Suprapubic skin (tissue), 4 donors: ENCODE measurements around the gene EGFL6. TPM values are rescaled to one million over a fixed set of nuclear protein-coding genes. Genes with fewer than 3 reads are reported as not detected.

ENCODE experiments used
- DNase-seq, 2 donors: peaks; one replicate each; pipeline ENCODE4 v3.0.0-alpha.2; 2019; ENCODE audit warnings: low spot score in 2 of 2
- H3K27ac ChIP-seq: fragments of 200-600 bp; sonication (generic); one replicate; pipeline ENCODE4 v1.5.1; 2019
- H3K27me3 ChIP-seq: fragments of 200-600 bp; sonication (generic); one replicate; pipeline ENCODE4 v1.5.1; 2019
- H3K36me3 ChIP-seq: fragments of 200-600 bp; sonication (generic); one replicate; pipeline ENCODE4 v1.5.1; 2019
- H3K4me1 ChIP-seq: fragments of 200-600 bp; sonication (generic); one replicate; pipeline ENCODE4 v1.5.1; 2019
- H3K4me3 ChIP-seq: fragments of 200-600 bp; sonication (generic); one replicate; pipeline ENCODE4 v1.5.1; 2019; ENCODE audit warnings: mild to moderate bottlenecking
- H3K9me3 ChIP-seq: fragments of 200-600 bp; sonication (generic); one replicate; pipeline ENCODE4 v1.5.1; 2019
- EP300 ChIP-seq: sonication (generic); formaldehyde crosslinking; IDR thresholded peaks from one replicate; pipeline ENCODE4 v1.6.1; 2017; ENCODE audit warnings: antibody characterized with exemption
- POLR2A ChIP-seq, 2 donors: fragments of 450-650 bp; IDR thresholded peaks; one replicate each; pipeline ENCODE4 v1.6.1; 2017; ENCODE audit warnings: antibody characterized with exemption in 2 of 2, mild to moderate bottlenecking in 2 of 2, moderate library complexity in 2 of 2
- POLR2AphosphoS5 ChIP-seq, 3 donors: sonication (generic); formaldehyde crosslinking; IDR thresholded peaks; one replicate each; pipeline ENCODE4 v1.6.1; 2017; ENCODE audit warnings: antibody characterized with exemption in 3 of 3
- WGBS: methylation state at CpG from one replicate; pipeline ENCODE4 v1.1.5; 2018; 5-methylcytosine and 5-hydroxymethylcytosine counted together
- total RNA-seq, 4 donors: library from RNA; depleted of rRNA; stranded (reverse); fragments of >200 nt; gene quantifications; one replicate each; pipeline ENCODE4 v1.1.0, GENCODE V29; 2016
- TF ChIP-seq, protein P1 (sequence below), 2 donors: fragments of 200-600 bp in 1 of 2; fragments of 450-650 bp in 1 of 2; sonication (generic) in 1 of 2; IDR thresholded peaks; one replicate each; pipeline ENCODE4 v1.5.1; 2016 to 2019; ENCODE audit warnings: antibody characterized with exemption in 2 of 2, mild to moderate bottlenecking in 1 of 2, moderate library complexity in 1 of 2

EGFL6 gene
- total RNA-seq, 4 donors from 2014 or later: 0.19 to 0.68 (median 0.31) TPM; not detected in 1

DNA sequence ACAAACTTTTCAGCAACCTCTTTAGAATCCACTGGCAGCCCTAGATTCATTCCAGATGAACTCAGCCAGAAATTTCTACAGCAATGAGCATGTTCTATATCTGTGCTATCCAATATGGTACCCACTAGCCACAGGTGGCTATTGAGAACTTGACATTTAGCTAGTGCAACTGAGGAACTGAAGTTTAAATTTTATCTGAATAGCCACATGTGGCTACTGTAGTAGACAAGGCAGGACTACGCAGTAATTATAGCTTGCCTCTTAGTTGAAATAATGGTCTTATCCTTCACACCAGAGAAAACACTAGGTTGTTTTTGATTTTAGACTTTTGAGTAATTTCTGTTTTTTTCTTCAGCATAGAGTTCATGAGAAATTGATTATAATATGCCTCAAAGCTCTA, 80.9 kb downstream of the EGFL6 start:
- Histone ChIP-seq H3K9me3 (no peaks in the 10 kb centered on the region), H3K27me3 (no peaks in the 10 kb centered on the region), H3K4me1 (peaks cover 13% of the 10 kb centered on the region), H3K36me3 (no peaks in the 10 kb centered on the region), H3K4me3 (no peak overlapping the region), H3K27ac (no peak overlapping the region)
- DNase-seq: no peak
- TF ChIP-seq POLR2A (IDR thresholded peaks at IDR 0.05) (no peak), POLR2AphosphoS5 (IDR thresholded peaks at IDR 0.05) (no peak), EP300 (no peak)
- TF ChIP-seq, protein P1, sequence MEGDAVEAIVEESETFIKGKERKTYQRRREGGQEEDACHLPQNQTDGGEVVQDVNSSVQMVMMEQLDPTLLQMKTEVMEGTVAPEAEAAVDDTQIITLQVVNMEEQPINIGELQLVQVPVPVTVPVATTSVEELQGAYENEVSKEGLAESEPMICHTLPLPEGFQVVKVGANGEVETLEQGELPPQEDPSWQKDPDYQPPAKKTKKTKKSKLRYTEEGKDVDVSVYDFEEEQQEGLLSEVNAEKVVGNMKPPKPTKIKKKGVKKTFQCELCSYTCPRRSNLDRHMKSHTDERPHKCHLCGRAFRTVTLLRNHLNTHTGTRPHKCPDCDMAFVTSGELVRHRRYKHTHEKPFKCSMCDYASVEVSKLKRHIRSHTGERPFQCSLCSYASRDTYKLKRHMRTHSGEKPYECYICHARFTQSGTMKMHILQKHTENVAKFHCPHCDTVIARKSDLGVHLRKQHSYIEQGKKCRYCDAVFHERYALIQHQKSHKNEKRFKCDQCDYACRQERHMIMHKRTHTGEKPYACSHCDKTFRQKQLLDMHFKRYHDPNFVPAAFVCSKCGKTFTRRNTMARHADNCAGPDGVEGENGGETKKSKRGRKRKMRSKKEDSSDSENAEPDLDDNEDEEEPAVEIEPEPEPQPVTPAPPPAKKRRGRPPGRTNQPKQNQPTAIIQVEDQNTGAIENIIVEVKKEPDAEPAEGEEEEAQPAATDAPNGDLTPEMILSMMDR (IDR thresholded peaks at IDR 0.05): no peak
- 86% methylated on average over 1 of the region's 1 CpG for WGBS

DNA sequence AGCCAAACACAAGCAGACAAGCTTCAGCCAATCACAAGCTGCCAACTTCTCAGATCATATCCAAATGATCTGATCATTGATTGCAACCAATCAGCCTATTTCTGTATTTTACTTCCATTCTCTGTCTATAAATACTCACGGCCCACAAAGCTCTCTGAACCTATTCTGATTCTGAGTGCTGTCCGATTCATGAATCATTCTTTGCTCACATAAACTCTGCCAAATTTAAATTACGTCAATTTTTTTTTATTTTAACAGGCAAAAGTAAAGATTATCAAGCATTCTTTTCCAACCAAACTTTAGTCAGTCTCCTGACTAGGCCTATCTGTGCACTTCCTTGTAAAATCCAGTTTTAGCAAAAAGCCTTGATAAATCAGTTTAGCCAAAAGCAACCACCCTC, 81.7 kb downstream of the EGFL6 start:
- Histone ChIP-seq H3K27ac (no peak overlapping the region), H3K4me3 (no peak overlapping the region), H3K27me3 (no peaks in the 10 kb centered on the region), H3K4me1 (peaks cover 13% of the 10 kb centered on the region), H3K9me3 (no peaks in the 10 kb centered on the region), H3K36me3 (no peaks in the 10 kb centered on the region)
- TF ChIP-seq, protein P1 (IDR thresholded peaks at IDR 0.05): no peak
- TF ChIP-seq POLR2AphosphoS5 (IDR thresholded peaks at IDR 0.05) (no peak), EP300 (no peak)
- 68% methylated on average over 3 of the region's 3 CpGs for WGBS
- no peak for DNase-seq

DNA sequence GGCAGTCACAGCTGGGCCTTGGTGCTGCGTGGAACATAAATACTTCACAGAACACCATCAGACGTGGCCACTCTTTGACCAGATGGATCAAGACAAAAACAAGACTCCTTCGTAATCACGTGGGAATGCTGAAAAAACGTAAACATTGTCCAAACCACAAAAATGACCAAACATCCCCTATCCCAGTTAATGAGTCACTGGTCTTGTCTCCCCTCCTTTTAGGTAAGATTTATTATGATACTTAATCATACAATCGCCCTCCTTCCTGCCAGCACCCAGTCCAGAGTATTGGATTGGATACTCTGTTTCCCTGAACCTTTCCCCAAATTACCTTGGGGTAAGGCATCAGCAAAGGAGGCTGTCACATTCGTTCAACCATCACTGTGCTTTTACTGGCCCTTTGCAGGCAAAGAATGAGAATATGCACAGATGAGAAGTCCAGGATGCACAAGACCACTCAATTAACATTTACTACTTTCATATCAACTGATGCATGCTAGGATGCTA, 82.9 kb downstream of the EGFL6 start:
- Histone ChIP-seq H3K27ac (peak overlapping the region; percentile 95), H3K36me3 (no peaks in the 10 kb centered on the region), H3K27me3 (no peaks in the 10 kb centered on the region), H3K4me1 (peaks cover 13% of the 10 kb centered on the region), H3K9me3 (no peaks in the 10 kb centered on the region), H3K4me3 (peak overlapping the region; percentile 65)
- WGBS: 45% methylated on average over 7 of the region's 7 CpGs
- no peak for TF ChIP-seq EP300
- no peak for TF ChIP-seq POLR2A (IDR thresholded peaks at IDR 0.05)
- TF ChIP-seq, protein P1 (IDR thresholded peaks at IDR 0.05): no peak
- no peak for TF ChIP-seq POLR2AphosphoS5 (IDR thresholded peaks at IDR 0.05)
- DNase-seq: no peak

DNA sequence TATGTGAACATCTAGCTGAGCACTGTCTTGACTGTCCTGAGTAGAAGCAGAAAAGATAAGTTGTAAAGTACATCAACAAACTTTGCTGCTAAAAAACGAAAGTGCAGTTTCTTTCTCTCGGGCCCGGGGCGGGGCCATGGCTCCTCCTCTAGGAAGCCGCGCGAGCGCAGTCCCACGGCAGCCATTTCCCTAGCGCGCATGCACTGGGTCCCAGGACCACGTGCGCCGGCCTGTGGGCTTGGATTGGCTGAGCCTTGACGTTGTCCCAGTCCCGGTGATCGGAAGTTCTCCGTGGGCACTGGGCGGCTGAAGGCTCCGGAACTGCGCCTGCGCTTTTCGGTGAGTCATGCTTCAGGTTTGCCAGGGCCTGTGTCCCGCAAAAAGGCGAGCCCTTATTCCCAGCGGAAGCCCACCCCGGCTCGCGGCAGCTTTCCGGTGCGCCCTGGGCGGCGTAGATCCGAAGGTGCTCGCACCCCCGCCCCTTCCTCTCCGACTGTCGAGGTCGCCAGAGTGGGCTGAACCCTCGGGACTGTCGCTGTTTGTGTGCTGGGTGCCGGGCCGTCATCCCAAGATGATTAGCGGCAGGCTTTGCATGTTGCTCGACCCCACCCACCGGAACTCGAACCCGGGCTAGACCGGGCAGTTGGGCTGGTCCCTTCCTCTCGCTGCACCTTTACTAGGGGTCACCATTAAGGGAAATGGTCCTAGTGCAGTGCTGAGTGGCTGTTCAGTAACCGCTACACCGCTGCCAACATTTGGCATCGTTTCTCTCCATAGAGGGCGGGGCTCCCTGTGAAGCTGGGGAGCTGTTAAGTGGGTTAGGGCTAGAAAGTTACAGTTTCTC, 83.7 kb downstream of the EGFL6 start, which contains the start of gene TCEANC:
TCEANC (plus strand) TSS at position 292 of the 844 bp plus-strand sequence. CDS start 9,368 bp downstream, outside the sequence.
- Histone ChIP-seq H3K9me3 (no peaks in the 10 kb centered on the region), H3K27ac (peak within 1 kb of the TSS; percentile 95), H3K36me3 (no peaks in the 10 kb centered on the region), H3K4me3 (peak within 1 kb of the TSS; percentile 65), H3K27me3 (no peaks in the 10 kb centered on the region), H3K4me1 (peaks cover 13% of the 10 kb centered on the region)
- peak; percentile 96 to 99 for DNase-seq
- 4% methylated on average over 25 of the region's 54 CpGs for WGBS
- no peak for TF ChIP-seq EP300
- TF ChIP-seq POLR2AphosphoS5 (IDR thresholded peaks at IDR 0.05): peak; percentile 6 to 35 (median 21)
- TF ChIP-seq, protein P1 (IDR thresholded peaks at IDR 0.05): no peak
- peak in 1 of 2 donors; percentile 80 for TF ChIP-seq POLR2A (IDR thresholded peaks at IDR 0.05)

DNA sequence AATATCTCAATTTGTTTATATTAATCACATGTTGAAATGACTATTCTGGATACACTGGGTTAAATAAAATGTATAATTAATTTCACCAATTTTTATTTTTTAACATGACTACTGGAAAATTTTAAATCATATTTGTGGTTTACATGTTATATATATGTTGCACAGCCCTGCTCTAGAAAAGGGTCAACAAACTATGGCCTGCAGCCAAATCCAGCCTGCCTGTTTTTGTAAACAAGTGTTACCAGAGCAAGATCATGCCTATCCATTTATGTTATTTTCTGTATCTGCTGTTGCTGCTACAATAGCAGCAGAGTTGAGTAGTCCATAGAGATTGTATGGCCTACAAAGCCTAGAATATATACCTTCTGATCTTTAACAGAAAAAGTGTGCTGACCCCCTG, 84.7 kb downstream of the EGFL6 start:
- no peak for TF ChIP-seq EP300
- no peak for TF ChIP-seq POLR2AphosphoS5 (IDR thresholded peaks at IDR 0.05)
- TF ChIP-seq, protein P1 (IDR thresholded peaks at IDR 0.05): no peak
- TF ChIP-seq POLR2A (IDR thresholded peaks at IDR 0.05): no peak
- Histone ChIP-seq H3K27ac (no peak overlapping the region), H3K9me3 (no peaks in the 10 kb centered on the region), H3K36me3 (no peaks in the 10 kb centered on the region), H3K4me1 (peaks cover 16% of the 10 kb centered on the region), H3K27me3 (no peaks in the 10 kb centered on the region), H3K4me3 (no peak overlapping the region)
- no peak for DNase-seq
